GM12891 (cell line): ENCODE results near the gene TPK1.

Source experiments
- POLR2A ChIP-seq: IDR thresholded peaks from 2 replicates; pipeline ENCODE4 v1.6.1; 2011; ENCODE audit warnings: low read depth, low read length, control low read depth
- POLR2AphosphoS5 ChIP-seq: IDR thresholded peaks from 2 replicates; pipeline ENCODE4 v1.6.1; 2011; ENCODE audit warnings: low read depth, low read length, control low read depth
- TAF1 ChIP-seq: IDR thresholded peaks from 2 replicates; pipeline ENCODE4 v1.6.1; 2011; ENCODE audit warnings: low read depth, low read length, control low read depth

- TF ChIP-seq POLR2A (no peak), TAF1 (no peak), POLR2AphosphoS5 (no peak)
Observed at GRCh38 chr7:144416341-144416740, 419.5 kb downstream of the TPK1 start.
